Gastroesophageal sphincter (tissue), 4 donors: ENCODE data around the gene TADA3. TPM values are rescaled to one million over a fixed set of nuclear protein-coding genes. Genes with fewer than 3 reads are reported as not detected.
A peak's percentile ranks its signal among the peaks of the same experiment; 100 is the strongest.

ENCODE experiments used
- ATAC-seq: fragments of 150-250 bp; one replicate; pipeline ENCODE4 v1.9.1; 2016; ENCODE audit warnings: mild to moderate bottlenecking, moderate library complexity
- H3K27ac ChIP-seq, 4 donors: fragments of 200-600 bp; sonication (generic) in 3 of 4; 1 replicate in 3 of 4; 2 replicates in 1 of 4; pipeline ENCODE4 v1.5.1; 2016 to 2019
- H3K27me3 ChIP-seq: fragments of 200-600 bp; sonication (generic); one replicate; pipeline ENCODE4 v1.5.1; 2019
- H3K36me3 ChIP-seq, 2 donors: fragments of 200-600 bp; sonication (generic); one replicate each; pipeline ENCODE4 v1.5.1; 2019; ENCODE audit warnings: control low read depth in 1 of 2
- H3K4me1 ChIP-seq, 3 donors: fragments of 200-600 bp; sonication (generic); 1 replicate in 2 of 3; 2 replicates in 1 of 3; pipeline ENCODE4 v1.5.1; 2016 to 2019; ENCODE audit warnings: control low read depth in 2 of 3
- H3K4me3 ChIP-seq, 2 donors: fragments of 200-600 bp; sonication (generic); one replicate each; pipeline ENCODE4 v1.5.1; 2019; ENCODE audit warnings: mild to moderate bottlenecking in 1 of 2, moderate library complexity in 1 of 2
- H3K9me3 ChIP-seq, 3 donors: fragments of 200-600 bp; sonication (generic); one replicate each; pipeline ENCODE4 v1.5.1; 2017 to 2019; ENCODE audit warnings: control low read depth in 2 of 3
- CTCF ChIP-seq, 4 experiments: fragments of 200-600 bp in 2 of 4; fragments of 450-650 bp in 2 of 4; sonication (generic) in 1 of 4; IDR thresholded peaks; one replicate each; pipeline ENCODE4 v1.5.1; 2017 to 2019; ENCODE audit warnings: antibody characterized with exemption in 4 of 4, mild to moderate bottlenecking in 2 of 4, moderate library complexity in 2 of 4
- EP300 ChIP-seq: sonication (generic); formaldehyde crosslinking; IDR thresholded peaks from one replicate; pipeline ENCODE4 v1.6.1; 2017; ENCODE audit warnings: antibody characterized with exemption, mild to moderate bottlenecking
- POLR2A ChIP-seq, 2 donors: fragments of 450-650 bp; IDR thresholded peaks; one replicate each; pipeline ENCODE4 v1.6.1; 2017; ENCODE audit warnings: antibody characterized with exemption in 2 of 2, mild to moderate bottlenecking in 2 of 2, moderate library complexity in 1 of 2
- POLR2AphosphoS5 ChIP-seq: sonication (generic); formaldehyde crosslinking; IDR thresholded peaks from one replicate; pipeline ENCODE4 v1.6.1; 2017; ENCODE audit warnings: antibody characterized with exemption
- WGBS, 2 donors: methylation state at CpG; one replicate each; pipeline ENCODE4 v1.1.5; 2018; ENCODE audit warnings: low coverage in 1 of 2; 5-methylcytosine and 5-hydroxymethylcytosine counted together
- total RNA-seq, 4 donors: library from RNA; depleted of rRNA; stranded (reverse); fragments of >200 nt; gene quantifications; one replicate each; pipeline ENCODE4 v1.1.0, GENCODE V29; 2016

Gene TADA3
- total RNA-seq, 4 donors from 2014 or later, result 54.6 to 82.2 (median 66.0) TPM

- Histone ChIP-seq H3K9me3 (no peaks in the 10 kb centered on the region), H3K4me1 (peaks cover 0 to 31% (median 8%) of the 10 kb centered on the region in 3 donors), H3K27me3 (no peaks in the 10 kb centered on the region), H3K4me3 (no peak overlapping the region), H3K27ac (no peak overlapping the region), H3K36me3 (peaks cover 7 to 53% of the 10 kb centered on the region in 2 donors)
- ATAC-seq, result no peak
- whole genome bisulfite sequencing, 2 donors, result 50 to 94% methylated on average over 1 to 6 of the region's 7 CpGs
- no peak for TF ChIP-seq POLR2A (IDR thresholded peaks at IDR 0.05)
- no peak for TF ChIP-seq EP300
- no peak for TF ChIP-seq CTCF (IDR thresholded peaks at IDR 0.05)
- TF ChIP-seq POLR2AphosphoS5, result no peak
Observed at GRCh38 chr3:9806688-9807589, 14.7 kb upstream of the TADA3 start.

GRCh38 chr3:9806137-9806536, 13.9 kb upstream of the TADA3 start:
- Histone ChIP-seq H3K27ac (no peak overlapping the region), H3K4me1 (peaks cover 0 to 24% (median 7%) of the 10 kb centered on the region in 3 donors), H3K4me3 (no peak overlapping the region), H3K9me3 (no peaks in the 10 kb centered on the region), H3K27me3 (no peaks in the 10 kb centered on the region), H3K36me3 (peaks cover 11 to 61% of the 10 kb centered on the region in 2 donors)
- TF ChIP-seq EP300 (no peak), CTCF (IDR thresholded peaks at IDR 0.05) (no peak), POLR2AphosphoS5 (no peak), POLR2A (IDR thresholded peaks at IDR 0.05) (no peak)
- 81% methylated on average over 5 of the region's 12 CpGs; no CpG with 5 or more reads in 1 of the 2 donors for WGBS, 2 donors
- no peak for ATAC-seq

- Histone ChIP-seq H3K27ac (no peak overlapping the region), H3K27me3 (no peaks in the 10 kb centered on the region), H3K9me3 (no peaks in the 10 kb centered on the region), H3K4me3 (no peak overlapping the region), H3K36me3 (peaks cover 11 to 72% of the 10 kb centered on the region in 2 donors), H3K4me1 (peaks cover 0 to 13% (median 0%) of the 10 kb centered on the region in 3 donors)
- TF ChIP-seq POLR2AphosphoS5, result no peak
- no peak for TF ChIP-seq CTCF (IDR thresholded peaks at IDR 0.05)
- no peak for TF ChIP-seq EP300
- TF ChIP-seq POLR2A (IDR thresholded peaks at IDR 0.05), result no peak
- no peak for ATAC-seq
- 65 to 86% methylated on average over 3 to 5 of the region's 5 CpGs for WGBS, 2 donors
Observed at GRCh38 chr3:9804996-9805395, 12.7 kb upstream of the TADA3 start.

GRCh38 chr3:9803494-9803893, 11.2 kb upstream of the TADA3 start:
- H3K4me3 ChIP-seq, result no peak overlapping the region
- H3K9me3 ChIP-seq, result no peaks in the 10 kb centered on the region
- H3K27me3 ChIP-seq, result no peaks in the 10 kb centered on the region
- ATAC-seq, result no peak
- H3K27ac ChIP-seq, result peak overlapping the region in 2 of 4 donors; percentile 2 to 17
- H3K36me3 ChIP-seq, result peaks cover 11 to 87% of the 10 kb centered on the region in 2 donors
- H3K4me1 ChIP-seq, result peaks cover 0 to under 1% (median 0%) of the 10 kb centered on the region in 3 donors
- TF ChIP-seq POLR2A (IDR thresholded peaks at IDR 0.05), result no peak
- no peak for TF ChIP-seq POLR2AphosphoS5
- no peak for TF ChIP-seq EP300
- no peak for TF ChIP-seq CTCF (IDR thresholded peaks at IDR 0.05)
- WGBS, 2 donors, result 88% methylated on average over 1 of the region's 1 CpG; no CpG with 5 or more reads in 1 of the 2 donors
